ENCODE results near the gene HSPB7. TPM values are rescaled to one million over a fixed set of nuclear protein-coding genes. Genes with fewer than 3 reads are reported as not detected.
"Not testable (repeated sequence)": the region's sequence is repeated elsewhere in the genome, so short reads cannot be mapped to it uniquely, and the experiment has no call there.

HSPB7 gene
- total and polyA plus RNA-seq, 2 of the 8 experiments (the other 6 are each of a cell fraction or from before 2014, with no cell fraction given) = not detected

DNA sequence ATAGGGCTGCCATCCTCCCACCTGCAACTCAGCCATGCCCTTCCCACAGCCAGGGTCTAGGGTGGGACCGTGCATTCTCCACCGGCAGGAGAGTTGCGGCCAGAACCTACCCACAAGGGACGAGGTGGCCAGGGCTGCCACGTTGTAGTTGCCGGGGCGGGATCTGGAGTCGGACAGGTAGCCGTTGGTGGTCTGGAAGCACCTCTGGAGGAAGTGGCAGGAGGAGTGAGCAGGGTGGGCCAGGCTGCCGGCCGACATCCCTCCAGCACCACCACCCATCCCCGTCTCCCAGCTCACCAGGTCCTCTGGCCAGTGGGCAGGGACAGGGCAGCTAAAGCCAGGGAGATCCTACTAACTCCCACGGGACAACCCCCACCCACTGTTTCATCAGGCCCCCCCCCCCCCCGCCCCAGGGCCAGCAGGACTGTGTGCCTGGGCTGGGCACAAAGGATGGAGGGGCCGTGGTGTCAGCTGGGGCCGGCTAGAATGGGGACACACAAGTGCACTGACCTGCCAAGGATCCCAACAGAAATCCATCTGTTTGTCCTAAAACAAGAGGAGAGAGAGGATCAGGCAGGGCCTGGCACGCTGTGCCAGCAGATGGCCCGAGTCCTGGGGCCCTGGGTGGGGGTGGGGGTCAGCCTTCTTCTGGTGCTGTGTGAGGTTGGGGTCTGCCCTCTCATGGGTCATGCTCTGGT is 44.3 kb upstream of the HSPB7 start:
- not testable (repeated sequence) for H4K91ac ChIP-seq (replicated peaks; ENCODE audit: insufficient read length, low read length); H3K9me3 ChIP-seq (ENCODE audit: insufficient read depth in 2 of 2, low read depth in 1 of 2, low read length in 1 of 2); H3K36me3 ChIP-seq (ENCODE audit: control insufficient read depth in 2 of 4, insufficient read depth in 4 of 4, low read length in 3 of 4); H3K79me2 ChIP-seq (ENCODE audit: control insufficient read depth in 1 of 2, insufficient read depth in 2 of 2, low read length in 2 of 2); H2AFZ ChIP-seq (ENCODE audit: low read length); H3K79me1 ChIP-seq (ENCODE audit: low read depth, low read length); H2AK5ac ChIP-seq (ENCODE audit: low read depth, low read length); H3K27ac ChIP-seq (ENCODE audit: low read depth, low read length); H2BK12ac ChIP-seq (ENCODE audit: low read depth, low read length); H2BK120ac ChIP-seq (replicated peaks; ENCODE audit: low read depth, low read length); H3K9ac ChIP-seq (replicated peaks in 1 of 4; ENCODE audit: extremely low read depth in 1 of 4, low read depth in 3 of 4, low read length in 3 of 4); H3K4ac ChIP-seq (replicated peaks; ENCODE audit: insufficient read length, low read depth, low read length); H3K23me2 ChIP-seq (ENCODE audit: low read depth, low read length); H3K14ac ChIP-seq (ENCODE audit: insufficient read length); H2BK15ac ChIP-seq (ENCODE audit: low read length); H2BK5ac ChIP-seq (ENCODE audit: low read depth, low read length); H3K23ac ChIP-seq (ENCODE audit: insufficient read length); H2BK20ac ChIP-seq (ENCODE audit: low read length); H3K18ac ChIP-seq (ENCODE audit: extremely low read depth, low read length); H3K56ac ChIP-seq (replicated peaks; ENCODE audit: insufficient read length, low read depth, low read length); H3K27me3 ChIP-seq (replicated peaks in 1 of 4; ENCODE audit: control insufficient read depth in 3 of 4, extremely low read depth in 1 of 4, insufficient read depth in 3 of 4, low read length in 3 of 4); H3K4me2 ChIP-seq (ENCODE audit: insufficient read depth in 1 of 2, low read depth in 2 of 2, low read length in 2 of 2); H3K4me3 ChIP-seq (ENCODE audit: extremely low read depth in 1 of 4, insufficient read depth in 2 of 4, low read depth in 3 of 4, low read length in 4 of 4); H4K8ac ChIP-seq (ENCODE audit: extremely low read depth, insufficient read depth, low read length); H4K20me1 ChIP-seq (replicated peaks in 1 of 2; ENCODE audit: control insufficient read depth in 1 of 2, insufficient read depth in 2 of 2, low read length in 2 of 2); H4K5ac ChIP-seq (ENCODE audit: insufficient read length, low read depth, low read length); FAIRE-seq; DNase-seq (ENCODE audit: low read depth in 1 of 2, low spot score in 2 of 2)
- ChIA-PET POLR2A (ENCODE audit: partially characterized antibody) (interaction anchor here (1.5 kb wide), 1 partner anchor 10 kb away, joined by 3 read pairs; no protein-coding TSS in a partner anchor), CTCF (ENCODE audit: partially characterized antibody) (interaction anchor here (0.7 to 1.1 kb wide), 4 partner anchors 20 to 259 kb away, joined by 3 to 4 read pairs (median 3); no protein-coding TSS in a partner anchor)
- H3K4me1 ChIP-seq (replicated peaks in 1 of 4; ENCODE audit: control insufficient read depth in 3 of 4, insufficient read depth in 4 of 4, low read length in 3 of 4) = peaks cover 0 to 13% (median 10%) of the 10 kb centered on the region in 4 experiments; a peak in 6 of 7 replicates
- 92% methylated on average over 10 of the region's 18 CpGs; no CpG with 5 or more reads in 1 of the 2 experiments for WGBS, 2 experiments (ENCODE audit: extremely low coverage in 1 of 2, insufficient coverage in 1 of 2, insufficient read length in 1 of 2, insufficient replicate concordance in 2 of 2, low coverage in 1 of 2, low lambda C conversion rate in 2 of 2, missing lambda C conversion rate in 1 of 2)
